ENCODE results near the gene PIP4K2A.

Gene PIP4K2A

DNA sequence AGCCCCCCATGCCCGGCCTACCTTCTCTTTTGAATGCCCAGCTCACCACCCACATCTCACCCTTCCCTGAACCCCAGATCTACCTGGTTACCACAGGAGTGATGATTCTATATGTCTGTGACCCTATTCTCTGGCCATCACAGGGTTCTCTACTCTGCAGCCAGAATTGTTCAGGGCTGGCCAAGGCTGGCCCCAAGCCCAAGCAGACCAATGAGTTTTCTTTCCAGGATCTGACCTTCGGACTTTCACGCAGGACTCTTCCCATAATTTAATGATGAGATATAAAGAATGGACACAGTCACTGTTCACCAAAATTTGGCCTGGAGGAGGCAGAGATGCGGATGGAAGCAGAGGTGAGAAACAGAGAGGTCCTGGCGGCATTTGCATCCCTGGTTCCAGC, 72.6 kb downstream of the PIP4K2A start:
- WGBS (ENCODE audit: extremely low coverage, insufficient coverage, insufficient read length): no CpG with 5 or more reads among the region's 5 CpGs
- Histone ChIP-seq H4K8ac (ENCODE audit: low read depth, low read length) (no peak overlapping the region), H3K9ac (ENCODE audit: low read length) (no peak overlapping the region), H3K27ac (ENCODE audit: low read depth, low read length) (no peak overlapping the region), H2AK5ac (ENCODE audit: low read length) (no peak overlapping the region), H3K14ac (ENCODE audit: low read length) (no peak overlapping the region), H3K4me1 (ENCODE audit: control insufficient read depth in 1 of 2, insufficient read depth in 2 of 2, low read length in 2 of 2) (peaks cover 2 to 6% of the 10 kb centered on the region in 2 experiments), H4K91ac (ENCODE audit: low read depth, low read length) (no peak overlapping the region), H3K23ac (ENCODE audit: low read length) (no peak overlapping the region), H2BK120ac (ENCODE audit: insufficient read depth, low read length, poor library complexity) (no peak overlapping the region), H3K36me3 (ENCODE audit: control insufficient read depth in 1 of 2, insufficient read depth in 2 of 2, low read length in 2 of 2) (no peaks in the 10 kb centered on the region), H3K79me1 (ENCODE audit: low read length) (peaks cover 2% of the 10 kb centered on the region), H3K9me3 (ENCODE audit: insufficient read depth, low read depth, low read length) (no peaks in the 10 kb centered on the region), H3K4me3 (ENCODE audit: low read depth, low read length) (no peak overlapping the region), H3K18ac (ENCODE audit: low read length) (no peak overlapping the region), H2AFZ (ENCODE audit: insufficient read depth, low read length, poor library complexity) (no peak overlapping the region), H3K4ac (ENCODE audit: low read depth, low read length) (peak overlapping the region; percentile 64), H2BK12ac (ENCODE audit: low read length) (no peak overlapping the region), H3K79me2 (ENCODE audit: control insufficient read depth, insufficient read depth, low read length, poor library complexity) (peaks cover 8% of the 10 kb centered on the region), H3K4me2 (ENCODE audit: low read length) (no peak overlapping the region), H2BK5ac (ENCODE audit: low read depth, low read length, poor library complexity) (no peak overlapping the region), H3K27me3 (ENCODE audit: insufficient read depth, low read length) (no peaks in the 10 kb centered on the region), H4K12ac (ENCODE audit: low read depth, low read length) (no peak overlapping the region)
- DNase-seq: no peak

GRCh38 chr10:22640359-22640758, 74.0 kb downstream of the PIP4K2A start:
- Histone ChIP-seq H3K14ac (ENCODE audit: low read length) (no peak overlapping the region), H4K12ac (ENCODE audit: low read depth, low read length) (no peak overlapping the region), H4K8ac (ENCODE audit: low read depth, low read length) (no peak overlapping the region), H2BK120ac (ENCODE audit: insufficient read depth, low read length, poor library complexity) (no peak overlapping the region), H4K91ac (ENCODE audit: low read depth, low read length) (no peak overlapping the region), H3K27me3 (ENCODE audit: insufficient read depth, low read length) (no peaks in the 10 kb centered on the region), H3K4me3 (ENCODE audit: low read depth, low read length) (no peak overlapping the region), H3K27ac (ENCODE audit: low read depth, low read length) (no peak overlapping the region), H3K79me2 (ENCODE audit: control insufficient read depth, insufficient read depth, low read length, poor library complexity) (peaks cover 15% of the 10 kb centered on the region), H2BK5ac (ENCODE audit: low read depth, low read length, poor library complexity) (no peak overlapping the region), H3K4me1 (ENCODE audit: control insufficient read depth in 1 of 2, insufficient read depth in 2 of 2, low read length in 2 of 2) (peaks cover 0 to 4% of the 10 kb centered on the region in 2 experiments), H3K79me1 (ENCODE audit: low read length) (peaks cover 2% of the 10 kb centered on the region), H3K4me2 (ENCODE audit: low read length) (no peak overlapping the region), H3K18ac (ENCODE audit: low read length) (no peak overlapping the region), H2AFZ (ENCODE audit: insufficient read depth, low read length, poor library complexity) (no peak overlapping the region), H3K36me3 (ENCODE audit: control insufficient read depth in 1 of 2, insufficient read depth in 2 of 2, low read length in 2 of 2) (peaks cover 2% of the 10 kb centered on the region in 2 experiments), H3K9ac (ENCODE audit: low read length) (no peak overlapping the region), H3K4ac (ENCODE audit: low read depth, low read length) (no peak overlapping the region), H3K23ac (ENCODE audit: low read length) (no peak overlapping the region), H2AK5ac (ENCODE audit: low read length) (no peak overlapping the region), H3K9me3 (ENCODE audit: insufficient read depth, low read depth, low read length) (no peaks in the 10 kb centered on the region), H2BK12ac (ENCODE audit: low read length) (no peak overlapping the region)
- WGBS (ENCODE audit: extremely low coverage, insufficient coverage, insufficient read length): no CpG with 5 or more reads among the region's 6 CpGs
- DNase-seq: no peak

DNA sequence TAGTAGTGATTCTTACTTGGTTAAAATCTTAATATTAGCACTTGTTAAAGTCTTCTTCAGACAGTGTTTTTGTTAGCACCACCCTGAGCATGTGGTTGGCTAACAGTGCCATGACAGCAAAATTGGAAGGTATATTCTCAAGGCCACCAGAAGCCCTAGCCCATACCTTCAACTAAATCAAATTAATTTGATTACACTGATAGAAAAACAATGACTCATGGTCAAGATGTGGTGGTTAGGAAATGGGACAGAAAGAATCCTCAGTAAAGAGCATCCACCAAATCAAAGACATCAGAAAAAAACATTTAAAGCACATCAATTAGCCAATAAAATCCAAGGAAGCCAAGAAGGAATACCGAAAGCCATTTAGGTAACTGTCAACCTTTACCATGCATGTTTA, 75.5 kb downstream of the PIP4K2A start:
- Histone ChIP-seq H3K27ac (ENCODE audit: low read depth, low read length) (no peak overlapping the region), H3K79me2 (ENCODE audit: control insufficient read depth, insufficient read depth, low read length, poor library complexity) (peaks cover 15% of the 10 kb centered on the region), H3K18ac (ENCODE audit: low read length) (no peak overlapping the region), H3K9me3 (ENCODE audit: insufficient read depth, low read depth, low read length) (no peaks in the 10 kb centered on the region), H4K8ac (ENCODE audit: low read depth, low read length) (no peak overlapping the region), H4K12ac (ENCODE audit: low read depth, low read length) (no peak overlapping the region), H2BK5ac (ENCODE audit: low read depth, low read length, poor library complexity) (no peak overlapping the region), H3K27me3 (ENCODE audit: insufficient read depth, low read length) (no peaks in the 10 kb centered on the region), H4K91ac (ENCODE audit: low read depth, low read length) (no peak overlapping the region), H2AK5ac (ENCODE audit: low read length) (no peak overlapping the region), H3K14ac (ENCODE audit: low read length) (no peak overlapping the region), H2AFZ (ENCODE audit: insufficient read depth, low read length, poor library complexity) (no peak overlapping the region), H3K79me1 (ENCODE audit: low read length) (no peaks in the 10 kb centered on the region), H2BK12ac (ENCODE audit: low read length) (no peak overlapping the region), H3K4me1 (ENCODE audit: control insufficient read depth in 1 of 2, insufficient read depth in 2 of 2, low read length in 2 of 2) (peaks cover 0 to 4% of the 10 kb centered on the region in 2 experiments), H3K36me3 (ENCODE audit: control insufficient read depth in 1 of 2, insufficient read depth in 2 of 2, low read length in 2 of 2) (peaks cover 2% of the 10 kb centered on the region in 2 experiments), H3K4me2 (ENCODE audit: low read length) (no peak overlapping the region), H3K23ac (ENCODE audit: low read length) (no peak overlapping the region), H2BK120ac (ENCODE audit: insufficient read depth, low read length, poor library complexity) (no peak overlapping the region), H3K4ac (ENCODE audit: low read depth, low read length) (no peak overlapping the region), H3K4me3 (ENCODE audit: low read depth, low read length) (no peak overlapping the region), H3K9ac (ENCODE audit: low read length) (no peak overlapping the region)
- no peak for DNase-seq
- no CpG with 5 or more reads among the region's 1 CpG for whole genome bisulfite sequencing (ENCODE audit: extremely low coverage, insufficient coverage, insufficient read length)

DNA sequence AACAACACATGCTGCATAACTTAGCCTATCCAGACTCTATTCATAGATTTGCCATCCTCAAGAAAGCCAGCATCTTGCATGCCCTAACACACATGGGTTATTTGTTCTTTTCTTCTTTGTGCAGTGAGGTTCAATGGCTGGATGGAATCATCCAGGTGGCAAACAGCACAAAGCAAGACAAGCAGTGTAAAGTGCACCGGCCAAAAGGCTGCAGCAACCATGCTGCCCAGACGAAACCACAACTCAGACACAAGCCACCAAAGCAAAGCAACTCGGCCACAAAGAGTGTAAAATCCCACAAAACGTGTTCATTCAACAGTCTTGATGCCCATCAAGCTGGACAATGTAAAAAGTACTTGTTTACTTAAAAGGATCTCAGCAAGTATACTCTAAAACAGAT, 76.9 kb downstream of the PIP4K2A start:
- no peaks in the 10 kb centered on the region for H3K9me3 ChIP-seq (ENCODE audit: insufficient read depth, low read depth, low read length)
- H2AK5ac ChIP-seq (ENCODE audit: low read length): no peak overlapping the region
- H2AFZ ChIP-seq (ENCODE audit: insufficient read depth, low read length, poor library complexity): no peak overlapping the region
- H3K4ac ChIP-seq (ENCODE audit: low read depth, low read length): no peak overlapping the region
- H2BK12ac ChIP-seq (ENCODE audit: low read length): no peak overlapping the region
- peaks cover 6% of the 10 kb centered on the region for H3K79me1 ChIP-seq (ENCODE audit: low read length)
- no peak overlapping the region for H2BK5ac ChIP-seq (ENCODE audit: low read depth, low read length, poor library complexity)
- H3K18ac ChIP-seq (ENCODE audit: low read length): peak overlapping the region; percentile 14
- peaks cover 15% of the 10 kb centered on the region for H3K79me2 ChIP-seq (ENCODE audit: control insufficient read depth, insufficient read depth, low read length, poor library complexity)
- H3K36me3 ChIP-seq (ENCODE audit: control insufficient read depth in 1 of 2, insufficient read depth in 2 of 2, low read length in 2 of 2): peaks cover 2% of the 10 kb centered on the region in 2 experiments
- H3K27ac ChIP-seq (ENCODE audit: low read depth, low read length): no peak overlapping the region
- H3K4me1 ChIP-seq (ENCODE audit: control insufficient read depth in 1 of 2, insufficient read depth in 2 of 2, low read length in 2 of 2): peaks cover 7 to 12% of the 10 kb centered on the region in 2 experiments
- no peak overlapping the region for H4K8ac ChIP-seq (ENCODE audit: low read depth, low read length)
- H3K9ac ChIP-seq (ENCODE audit: low read length): no peak overlapping the region
- H3K14ac ChIP-seq (ENCODE audit: low read length): no peak overlapping the region
- no peak overlapping the region for H3K4me2 ChIP-seq (ENCODE audit: low read length)
- no peak overlapping the region for H4K91ac ChIP-seq (ENCODE audit: low read depth, low read length)
- no peaks in the 10 kb centered on the region for H3K27me3 ChIP-seq (ENCODE audit: insufficient read depth, low read length)
- no peak overlapping the region for H3K4me3 ChIP-seq (ENCODE audit: low read depth, low read length)
- H3K23ac ChIP-seq (ENCODE audit: low read length): no peak overlapping the region
- H4K12ac ChIP-seq (ENCODE audit: low read depth, low read length): no peak overlapping the region
- no peak overlapping the region for H2BK120ac ChIP-seq (ENCODE audit: insufficient read depth, low read length, poor library complexity)
- WGBS (ENCODE audit: extremely low coverage, insufficient coverage, insufficient read length): no CpG with 5 or more reads among the region's 4 CpGs
- DNase-seq: no peak

Measured in trophoblast cell (in vitro differentiated cells and primary cell).